GM12878 (cell line): Measurements from ENCODE around the gene SPCS1. TPM values are rescaled to one million over a fixed set of nuclear protein-coding genes. Genes with fewer than 3 reads are reported as not detected.

Experiments
- ATAC-seq: fragments of 200-7000 bp; cut with Tn5 transposase; 3 replicates; pipeline ENCODE4 v1.9.1; 2020; ENCODE audit warnings: mild to moderate bottlenecking, moderate library complexity
- BruUV-seq: library from RNA; stranded (reverse); fragments of 400-500 nt; replicated peaks from 2 replicates; lab custom pipeline; 2021; lab: Mats Ljungman, UMichigan
- CTCF ChIA-PET: fragments of 300-600 bp; sonication (Branson Sonifier 250); formaldehyde crosslinking; extraction: SDS; loops from one replicate; lab custom pipeline; 2021; ENCODE audit warnings: inconsistent platforms; lab: Yijun Ruan, JAX
- POLR2A ChIA-PET: fragments of 350-600 bp; formaldehyde crosslinking; extraction: SDS; loops from one replicate; lab custom pipeline; 2021; ENCODE audit warnings: inconsistent platforms; lab: Charles Lee
- RAD21 ChIA-PET: fragments of 300-600 bp; sonication (Branson Sonifier 250); formaldehyde crosslinking; loops from one replicate; lab custom pipeline; 2023; ENCODE audit warnings: antibody characterized with exemption; ENCODE audit not compliant: unreplicated experiment; lab: Charles Lee
- SMC1A ChIA-PET: fragments of 300-600 bp; sonication (Branson Sonifier 250); formaldehyde crosslinking; loops from one replicate; lab custom pipeline; 2023; ENCODE audit not compliant: unreplicated experiment, uncharacterized antibody; lab: Charles Lee
- DNase-seq: peaks from one replicate; pipeline ENCODE4 v3.0.0-alpha.2; 2011; ENCODE audit warnings: low read depth, low spot score
- FAIRE-seq: peaks from 3 replicates; lab custom pipeline; 2011; peaks lifted over from hg19 to GRCh38; lab: Jason Lieb, UNC
- H2AFZ ChIP-seq: 2 replicates; pipeline ENCODE4 v1.6.0; 2011; ENCODE audit warnings: low read depth, low read length, control low read depth; ENCODE audit not compliant: control insufficient read depth
- H3K27ac ChIP-seq: 2 replicates; pipeline ENCODE4 v1.5.1; 2011; ENCODE audit warnings: control low read depth; ENCODE audit not compliant: control insufficient read depth, insufficient read depth
- H3K27me3 ChIP-seq, 2 experiments: replicated peaks in 1 of 2; 2 replicates each; pipeline versions ENCODE4 v1.6.0 to v1.6.1; 2011; ENCODE audit warnings: low read length in 1 of 2; ENCODE audit not compliant: control insufficient read depth in 2 of 2, insufficient read depth in 2 of 2
- H3K36me3 ChIP-seq, 2 experiments: 2 replicates each; pipeline ENCODE4 v1.5.1; 2011; ENCODE audit warnings: low read length in 1 of 2; ENCODE audit not compliant: control insufficient read depth in 2 of 2, insufficient read depth in 2 of 2
- H3K4me1 ChIP-seq: 2 replicates; pipeline ENCODE4 v1.6.1; 2011; ENCODE audit warnings: mild to moderate bottlenecking, low read length, moderate library complexity, mixed read lengths; ENCODE audit not compliant: control insufficient read depth, insufficient read depth
- H3K4me2 ChIP-seq: 2 replicates; pipeline ENCODE4 v1.6.0; 2011; ENCODE audit warnings: control low read depth; ENCODE audit not compliant: control insufficient read depth, insufficient read depth
- H3K4me3 ChIP-seq: fragments of 200-600 bp; sonication (generic); 2 replicates; pipeline ENCODE4 v1.5.1; 2016
- H3K79me2 ChIP-seq: 2 replicates; pipeline ENCODE4 v1.6.0; 2011; ENCODE audit warnings: low read length; ENCODE audit not compliant: control insufficient read depth, insufficient read depth
- H3K9ac ChIP-seq: 2 replicates; pipeline ENCODE4 v1.8.0; 2011; ENCODE audit warnings: low read length, control low read depth, mixed read lengths; ENCODE audit not compliant: control insufficient read depth, insufficient read depth
- H3K9me3 ChIP-seq: replicated peaks from 3 replicates; pipeline ENCODE4 v1.5.1; 2011; ENCODE audit warnings: mild to moderate bottlenecking, low read length; ENCODE audit not compliant: control insufficient read depth, insufficient read depth
- H4K20me1 ChIP-seq: 2 replicates; pipeline ENCODE4 v1.6.0; 2011; ENCODE audit not compliant: control insufficient read depth, insufficient read depth
- ASH2L ChIP-seq: fragments of 300-600, 200-600 bp; sonication (generic); IDR thresholded peaks from 2 replicates; pipeline ENCODE4 v1.6.1; 2017; ENCODE audit warnings: low read depth, mild to moderate bottlenecking, borderline replicate concordance
- IRF4 ChIP-seq: IDR thresholded peaks from 2 replicates; pipeline ENCODE4 v1.6.1; 2011; ENCODE audit warnings: low read depth, low read length
- MXI1 ChIP-seq: fragments of 150-350 bp; IDR thresholded peaks from 2 replicates; pipeline ENCODE4 v1.6.1; 2011; ENCODE audit warnings: low read depth, mild to moderate bottlenecking, inconsistent platforms, low read length, improper control_type of control experiment
- SUPT20H ChIP-seq: IDR thresholded peaks from 2 replicates; pipeline ENCODE4 v1.6.1; 2011; ENCODE audit warnings: low read depth, mild to moderate bottlenecking, low read length, moderate library complexity, borderline replicate concordance; ENCODE audit not compliant: control insufficient read depth
- SUZ12 ChIP-seq: fragments of 200-600 bp; sonication (generic); IDR thresholded peaks from one replicate; pipeline ENCODE4 v1.6.1; 2018; ENCODE audit warnings: antibody characterized with exemption, mild to moderate bottlenecking; ENCODE audit not compliant: unreplicated experiment
- ZZZ3 ChIP-seq: IDR thresholded peaks from 2 replicates; pipeline ENCODE4 v1.6.1; 2011; ENCODE audit warnings: low read depth; ENCODE audit not compliant: control insufficient read depth, insufficient read length
- WGBS: methylation state at CpG from one replicate; pipeline ENCODE4 v1.1.6; 2016; ENCODE audit warnings: low lambda C conversion rate; ENCODE audit not compliant: insufficient replicate concordance, insufficient coverage; ENCODE audit errors: missing lambda C conversion rate; 5-methylcytosine and 5-hydroxymethylcytosine counted together
- in situ Hi-C: fragments of 300-500 bp; cut with MboI; formaldehyde crosslinking; loops from 9 replicates; pipeline ENCODE4 v1.14.3; 2018; ENCODE audit warnings: mixed read lengths
- intact Hi-C: fragments of 100-400 bp; cut with micrococcal nuclease; formaldehyde crosslinking; loops from one replicate; pipeline ENCODE4 v1.14.2; 2022; ENCODE audit not compliant: unreplicated experiment
- polyA plus RNA-seq, 11 experiments: library from polyadenylated mRNA; depleted of rRNA in 4 of 11; unstranded in 6 of 11; stranded (reverse) in 5 of 11; fragments of >200 nt; fragmentation: Nextera tagmentation in 4 of 11; fragmentation: Illumina TruSeq in 1 of 11; extraction: Ambion mirVana in 4 of 11; extraction: Trizol in 1 of 11; gene quantifications; 1 replicate in 1 of 11; 2 replicates in 10 of 11; pipeline versions ENCODE4 v1.2.1 to v1.2.3, GENCODE V29; 2011 to 2016; ENCODE audit warnings: inconsistent platforms in 2 of 11, missing spikeins in 2 of 11, low read depth in 1 of 11
- total RNA-seq, 4 experiments: library from RNA; depleted of rRNA in 3 of 4; stranded (reverse); fragments of >200 nt in 3 of 4; fragmentation: Illumina TruSeq in 1 of 4; extraction: Trizol in 1 of 4; gene quantifications; 2 replicates each; pipeline versions ENCODE4 v1.2.1 to v1.2.3, GENCODE V29; 2013 to 2021
- TF ChIP-seq, protein P1 (sequence below): IDR thresholded peaks from 2 replicates; pipeline ENCODE4 v1.6.1; 2011; ENCODE audit warnings: mild to moderate bottlenecking, low read depth, low read length, moderate library complexity; ENCODE audit not compliant: insufficient replicate concordance

Gene SPCS1
- total and polyA plus RNA-seq, 10 of the 15 experiments (the other 5 are each of a cell fraction or from before 2014, with no cell fraction given) = 107 to 994 (median 233) TPM

DNA sequence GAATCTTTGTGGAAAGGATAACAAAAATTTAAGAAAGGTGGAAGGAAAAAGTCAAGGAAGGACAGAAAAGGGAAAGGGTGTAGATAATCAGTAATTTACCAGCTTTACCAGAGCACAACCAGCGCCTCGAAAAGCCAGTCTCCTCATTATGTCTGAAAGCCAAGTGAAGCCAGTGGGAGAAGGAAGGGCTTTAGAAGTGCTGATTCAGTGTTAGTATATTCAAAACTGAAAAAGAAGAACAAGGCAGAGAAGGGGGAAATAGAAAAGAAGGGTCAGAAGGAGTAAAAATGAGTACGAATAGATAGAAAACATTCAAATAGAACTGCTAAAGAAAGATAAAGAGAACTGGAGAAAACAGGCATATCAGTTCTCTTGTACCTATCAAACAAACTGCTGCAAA is 24.3 kb upstream of the SPCS1 start:
- no peaks in the 10 kb centered on the region for H3K27me3 ChIP-seq
- ChIA-PET CTCF (interaction anchor here (0.8 to 2.2 kb wide), 4 partner anchors 10 to 233 kb away, joined by 3 to 9 read pairs (median 4); no protein-coding TSS in a partner anchor), SMC1A (interaction anchor here (1.0 to 1.2 kb wide), 2 partner anchors 10 kb away, joined by 3 to 4 read pairs; no protein-coding TSS in a partner anchor), RAD21 (interaction anchor here (1.0 to 1.5 kb wide), 3 partner anchors 93 to 269 kb away, joined by 3 to 5 read pairs (median 3); no protein-coding TSS in a partner anchor), POLR2A (interaction anchor here (0.7 to 1.6 kb wide), 3 partner anchors 10 to 295 kb away, joined by 3 to 5 read pairs (median 5); no protein-coding TSS in a partner anchor)
- peaks cover 17% of the 10 kb centered on the region for H3K4me1 ChIP-seq
- peak overlapping the region; percentile 88 for H3K4me2 ChIP-seq
- peak overlapping the region; percentile 48 for H3K4me3 ChIP-seq
- DNase-seq (no peak), ATAC-seq (no peak), FAIRE-seq (no peak)
- H3K27ac ChIP-seq = peak overlapping the region; percentile 75
- no peaks in the 10 kb centered on the region for H4K20me1 ChIP-seq
- in situ Hi-C loops = no loop called here
- H3K9ac ChIP-seq = peak overlapping the region; percentile 43; the same call in 1 of the 2 replicates
- WGBS = 27% methylated on average over 3 of the region's 3 CpGs
- TF ChIP-seq SUPT20H = no peak
- no peak for TF ChIP-seq MXI1
- TF ChIP-seq, protein P1, sequence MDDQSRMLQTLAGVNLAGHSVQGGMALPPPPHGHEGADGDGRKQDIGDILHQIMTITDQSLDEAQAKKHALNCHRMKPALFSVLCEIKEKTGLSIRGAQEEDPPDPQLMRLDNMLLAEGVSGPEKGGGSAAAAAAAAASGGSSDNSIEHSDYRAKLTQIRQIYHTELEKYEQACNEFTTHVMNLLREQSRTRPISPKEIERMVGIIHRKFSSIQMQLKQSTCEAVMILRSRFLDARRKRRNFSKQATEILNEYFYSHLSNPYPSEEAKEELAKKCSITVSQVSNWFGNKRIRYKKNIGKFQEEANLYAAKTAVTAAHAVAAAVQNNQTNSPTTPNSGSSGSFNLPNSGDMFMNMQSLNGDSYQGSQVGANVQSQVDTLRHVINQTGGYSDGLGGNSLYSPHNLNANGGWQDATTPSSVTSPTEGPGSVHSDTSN = no peak
- TF ChIP-seq ASH2L = no peak
- TF ChIP-seq IRF4 = no peak
- no peak for TF ChIP-seq SUZ12
- TF ChIP-seq ZZZ3 = no peak
- no peaks in the 10 kb centered on the region for H3K9me3 ChIP-seq
- H2AFZ ChIP-seq = no peak overlapping the region
- peaks cover 69% of the 10 kb centered on the region for H3K79me2 ChIP-seq
- intact Hi-C loops = loop anchor here (10.0 kb wide), 1 partner anchor 227 kb away; the partner anchor contains the start of genes NISCH and TNNC1
- BruUV-seq = no TSS peak
- peaks cover 0 to 17% of the 10 kb centered on the region in 2 experiments; a peak in 3 of 4 replicates for H3K36me3 ChIP-seq
